IPS-20b (cell line): Measurements from ENCODE around the gene STX17.

Experiments
- H3K27ac ChIP-seq: one replicate; pipeline ENCODE4 v1.5.1; 2013; ENCODE audit warnings: low read length
- H3K27me3 ChIP-seq: 2 replicates; pipeline ENCODE4 v1.6.1; 2013; ENCODE audit warnings: mild to moderate bottlenecking, low read length, inconsistent platforms; ENCODE audit not compliant: insufficient read depth
- H3K36me3 ChIP-seq: 2 replicates; pipeline ENCODE4 v1.6.1; 2013; ENCODE audit warnings: low read depth, mild to moderate bottlenecking, inconsistent platforms, low read length, moderate library complexity; ENCODE audit not compliant: insufficient read depth
- H3K4me1 ChIP-seq: 2 replicates; pipeline ENCODE4 v1.6.1; 2013; ENCODE audit warnings: mild to moderate bottlenecking, control low read depth, inconsistent platforms, low read length, moderate library complexity; ENCODE audit not compliant: insufficient read depth
- H3K4me3 ChIP-seq: 2 replicates; pipeline ENCODE4 v1.5.1; 2013; ENCODE audit warnings: mild to moderate bottlenecking, low read length, inconsistent platforms
- H3K9ac ChIP-seq: 2 replicates; pipeline ENCODE4 v1.6.1; 2013; ENCODE audit warnings: low read depth, mild to moderate bottlenecking, inconsistent platforms, low read length, moderate library complexity
- H3K9me3 ChIP-seq: 2 replicates; pipeline ENCODE4 v1.6.1; 2013; ENCODE audit warnings: mild to moderate bottlenecking, low read depth, low read length, inconsistent platforms; ENCODE audit not compliant: insufficient read depth

Gene STX17

GRCh38 chr9:100014846-100015245, 108.4 kb downstream of the STX17 start:
- no peak overlapping the region for H3K27ac ChIP-seq
- no peaks in the 10 kb centered on the region for H3K4me1 ChIP-seq
- no peaks in the 10 kb centered on the region; the same call in 1 of the 2 replicates for H3K36me3 ChIP-seq
- no peaks in the 10 kb centered on the region for H3K27me3 ChIP-seq
- H3K9ac ChIP-seq, result no peak overlapping the region
- H3K9me3 ChIP-seq, result no peaks in the 10 kb centered on the region
- no peak overlapping the region for H3K4me3 ChIP-seq

GRCh38 chr9:100019541-100019940, 113.1 kb downstream of the STX17 start:
- H3K4me1 ChIP-seq, result no peaks in the 10 kb centered on the region
- no peaks in the 10 kb centered on the region; the same call in 1 of the 2 replicates for H3K36me3 ChIP-seq
- H3K27ac ChIP-seq, result no peak overlapping the region
- H3K4me3 ChIP-seq, result no peak overlapping the region
- H3K9me3 ChIP-seq, result no peaks in the 10 kb centered on the region
- H3K9ac ChIP-seq, result no peak overlapping the region
- H3K27me3 ChIP-seq, result no peaks in the 10 kb centered on the region
